ENCODE results near the gene LY6G5B. TPM values are rescaled to one million over a fixed set of nuclear protein-coding genes. Genes with fewer than 3 reads are reported as not detected.
A peak's percentile ranks its signal among the peaks of the same experiment; 100 is the strongest.

Gene LY6G5B
- total RNA-seq, 4 donors from 2014 or later = 2.4 to 21.3 (median 10.3) TPM

- in situ Hi-C loops (cut with MboI; ENCODE audit: low pct_ligation_motif_present in 1 of 4, low pct_unique_long_range_greater_than_20kb in 1 of 4, low sequenced_read_pairs in 3 of 4) (no loop called here), intact Hi-C loops (cut with DNase I; ENCODE audit: low total_unique reads) (no loop called here)
- peak; percentile 86 to 89 (median 87) for TF ChIP-seq POLR2AphosphoS5 (IDR thresholded peaks at IDR 0.05)
- no peak for TF ChIP-seq EP300 (IDR thresholded peaks at IDR 0.05; ENCODE audit: low read depth)
- TF ChIP-seq POLR2A (IDR thresholded peaks at IDR 0.05) = peak; percentile 94
- Histone ChIP-seq H3K27ac (peak within 1 kb of the TSS; percentile 93 to 99 (median 98)), H3K9me3 (no peaks in the 10 kb centered on the region), H3K36me3 (peaks cover 0 to 43% (median 20%) of the 10 kb centered on the region in 4 donors), H3K27me3 (no peaks in the 10 kb centered on the region), H3K4me3 (peak within 1 kb of the TSS; percentile 76 to 96 (median 92)), H3K4me1 (peaks cover 23 to 55% (median 30%) of the 10 kb centered on the region in 4 donors)
- WGBS, 2 donors (ENCODE audit: low coverage in 1 of 2) = 1% methylated on average over 53 of the region's 63 CpGs; no CpG with 5 or more reads in 1 of the 2 donors
- DNase-seq = peak; percentile 99
These were observed 4.1 kb upstream of the LY6G5B start, which contains the start of gene CSNK2B for GRCh38 chr6:31665501-31666336. TSS of gene CSNK2B (plus strand) at chr6:31666080. CDS start at chr6:31666832, 752 bp downstream.

- no peak for DNase-seq
- in situ Hi-C loops (cut with MboI; ENCODE audit: low pct_ligation_motif_present in 1 of 4, low pct_unique_long_range_greater_than_20kb in 1 of 4, low sequenced_read_pairs in 3 of 4) = no loop called here
- TF ChIP-seq POLR2AphosphoS5 (IDR thresholded peaks at IDR 0.05) (no peak), EP300 (IDR thresholded peaks at IDR 0.05; ENCODE audit: low read depth) (no peak), CTCF (IDR thresholded peaks at IDR 0.05) (no peak)
- no peaks in the 10 kb centered on the region for H3K9me3 ChIP-seq
- peak overlapping the region; percentile 76 to 96 (median 92) for H3K4me3 ChIP-seq
- H3K27me3 ChIP-seq = no peaks in the 10 kb centered on the region
- intact Hi-C loops (cut with DNase I; ENCODE audit: low total_unique reads) = no loop called here
- H3K4me1 ChIP-seq = peaks cover 21 to 47% (median 26%) of the 10 kb centered on the region in 4 donors
- peak overlapping the region; percentile 93 to 99 (median 98) for H3K27ac ChIP-seq
- WGBS, 2 donors (ENCODE audit: low coverage in 1 of 2) = 1 to 5% methylated on average over 4 to 15 of the region's 15 CpGs
- H3K36me3 ChIP-seq = peaks cover 0 to 50% (median 24%) of the 10 kb centered on the region in 4 donors
These were observed 3.3 kb upstream of the LY6G5B start for GRCh38 chr6:31666337-31666965.

- 73% methylated on average over 4 of the region's 4 CpGs; no CpG with 5 or more reads in 1 of the 2 donors for WGBS, 2 donors (ENCODE audit: low coverage in 1 of 2)
- H3K36me3 ChIP-seq = peaks cover 0 to 13% (median 4%) of the 10 kb centered on the region in 4 donors
- H3K4me3 ChIP-seq = no peak overlapping the region
- no peaks in the 10 kb centered on the region for H3K9me3 ChIP-seq
- DNase-seq = no peak
- intact Hi-C loops (cut with DNase I; ENCODE audit: low total_unique reads) (no loop called here), in situ Hi-C loops (cut with MboI; ENCODE audit: low pct_ligation_motif_present in 1 of 4, low pct_unique_long_range_greater_than_20kb in 1 of 4, low sequenced_read_pairs in 3 of 4) (loop anchor here in 1 of 4 donors (10.0 kb wide), 1 partner anchor 278 kb away; the partner anchor contains the start of genes NELFE and SKIC2)
- TF ChIP-seq POLR2AphosphoS5 (IDR thresholded peaks at IDR 0.05) (no peak), EP300 (IDR thresholded peaks at IDR 0.05; ENCODE audit: low read depth) (no peak), POLR2A (IDR thresholded peaks at IDR 0.05) (no peak), CTCF (IDR thresholded peaks at IDR 0.05) (no peak)
- peaks cover 1 to 12% (median 5%) of the 10 kb centered on the region in 4 donors for H3K4me1 ChIP-seq
- no peaks in the 10 kb centered on the region for H3K27me3 ChIP-seq
- no peak overlapping the region for H3K27ac ChIP-seq
These were observed 6.6 kb downstream of the LY6G5B start for GRCh38 chr6:31676322-31676903.

GRCh38 chr6:31676904-31677303 is 7.1 kb downstream of the LY6G5B start:
- TF ChIP-seq EP300 (IDR thresholded peaks at IDR 0.05; ENCODE audit: low read depth) (no peak), POLR2A (IDR thresholded peaks at IDR 0.05) (no peak), POLR2AphosphoS5 (IDR thresholded peaks at IDR 0.05) (no peak), CTCF (IDR thresholded peaks at IDR 0.05) (no peak)
- no peak for DNase-seq
- no peaks in the 10 kb centered on the region for H3K27me3 ChIP-seq
- peaks cover 5 to 17% (median 10%) of the 10 kb centered on the region in 4 donors for H3K4me1 ChIP-seq
- in situ Hi-C loops (cut with MboI; ENCODE audit: low pct_ligation_motif_present in 1 of 4, low pct_unique_long_range_greater_than_20kb in 1 of 4, low sequenced_read_pairs in 3 of 4) (loop anchor here in 1 of 4 donors (10.0 kb wide), 1 partner anchor 278 kb away; the partner anchor contains the start of genes NELFE and SKIC2), intact Hi-C loops (cut with DNase I; ENCODE audit: low total_unique reads) (no loop called here)
- no peaks in the 10 kb centered on the region for H3K9me3 ChIP-seq
- H3K36me3 ChIP-seq = peaks cover 0 to 8% (median 3%) of the 10 kb centered on the region in 4 donors
- WGBS, 2 donors (ENCODE audit: low coverage in 1 of 2) = 83 to 85% methylated on average over 5 to 6 of the region's 6 CpGs
- no peak overlapping the region for H3K27ac ChIP-seq
- no peak overlapping the region for H3K4me3 ChIP-seq
